ENCODE measurements around the gene ZNF141. TPM values are rescaled to one million over a fixed set of nuclear protein-coding genes. Genes with fewer than 3 reads are reported as not detected.
"Not testable (repeated sequence)": the region's sequence is repeated elsewhere in the genome, so short reads cannot be mapped to it uniquely, and the experiment has no call there.

The ZNF141 gene
- 41.7 TPM for total RNA-seq (ENCODE audit: insufficient read depth, low replicate concordance)

- DNase-seq (ENCODE audit: low spot score), result peak; percentile 99
These were observed at the start of gene ZNF141 for GRCh38 chr4:337143-337931. TSS of gene ZNF141 (plus strand) at chr4:337814. CDS start at chr4:337984, 170 bp downstream.

- DNase-seq (ENCODE audit: low spot score), result no peak
These were observed 48.7 kb upstream of the ZNF141 start for GRCh38 chr4:288891-289290.

GRCh38 chr4:294732-295131 is 42.9 kb upstream of the ZNF141 start:
- DNase-seq (ENCODE audit: low spot score), result no peak

- DNase-seq (ENCODE audit: low spot score), result no peak
These were observed 35.2 kb upstream of the ZNF141 start for GRCh38 chr4:302381-302780.

GRCh38 chr4:304516-304915 is 33.1 kb upstream of the ZNF141 start:
- DNase-seq (ENCODE audit: low spot score), result not testable (repeated sequence)

- DNase-seq (ENCODE audit: low spot score), result peak; percentile 62
These were observed 32.5 kb upstream of the ZNF141 start, which contains the start of gene ZNF732 for GRCh38 chr4:304969-305680. TSS of gene ZNF732 (minus strand) at chr4:305474. CDS start at chr4:305310, 164 bp downstream.

- DNase-seq (ENCODE audit: low spot score), result no peak
These were observed 31.1 kb upstream of the ZNF141 start for GRCh38 chr4:306551-306961.

GRCh38 chr4:309807-310206 is 27.8 kb upstream of the ZNF141 start:
- DNase-seq (ENCODE audit: low spot score), result no peak

GRCh38 chr4:314296-314903 is 23.2 kb upstream of the ZNF141 start:
- no peak for DNase-seq (ENCODE audit: low spot score)

GRCh38 chr4:328729-329128 is 8.9 kb upstream of the ZNF141 start:
- DNase-seq (ENCODE audit: low spot score), result no peak

GRCh38 chr4:335515-335914 is 2.1 kb upstream of the ZNF141 start:
- no peak for DNase-seq (ENCODE audit: low spot score)

- peak; percentile 23 for DNase-seq (ENCODE audit: low spot score)
These were observed 1.3 kb upstream of the ZNF141 start for GRCh38 chr4:336099-336892.

- no peak for DNase-seq (ENCODE audit: low spot score)
These were observed 796 bp upstream of the ZNF141 start for GRCh38 chr4:336893-337142.

GRCh38 chr4:337932-338758 is 531 bp downstream of the ZNF141 start:
- DNase-seq (ENCODE audit: low spot score), result no peak

- no peak for DNase-seq (ENCODE audit: low spot score)
These were observed 1.1 kb downstream of the ZNF141 start for GRCh38 chr4:338759-339097.

- no peak for DNase-seq (ENCODE audit: low spot score)
These were observed 2.4 kb downstream of the ZNF141 start for GRCh38 chr4:340011-340410.

- no peak for DNase-seq (ENCODE audit: low spot score)
These were observed 35.6 kb downstream of the ZNF141 start for GRCh38 chr4:373062-373839.

- DNase-seq (ENCODE audit: low spot score), result no peak
These were observed 36.9 kb downstream of the ZNF141 start for GRCh38 chr4:374298-375160.

GRCh38 chr4:384311-385010 is 46.8 kb downstream of the ZNF141 start:
- DNase-seq (ENCODE audit: low spot score), result no peak
